Measurements from ENCODE around the gene CADPS.

GRCh38 chr3:62812631-62813030, 62.6 kb downstream of the CADPS start:
- TF ChIP-seq POLR2A (IDR thresholded peaks at IDR 0.05) (no peak), EP300 (IDR thresholded peaks at IDR 0.05) (no peak), CTCF (IDR thresholded peaks at IDR 0.05) (no peak)

Data from sigmoid colon (tissue), 4 donors.